Measurements from ENCODE around the gene GALNT14.

Gene GALNT14

DNA sequence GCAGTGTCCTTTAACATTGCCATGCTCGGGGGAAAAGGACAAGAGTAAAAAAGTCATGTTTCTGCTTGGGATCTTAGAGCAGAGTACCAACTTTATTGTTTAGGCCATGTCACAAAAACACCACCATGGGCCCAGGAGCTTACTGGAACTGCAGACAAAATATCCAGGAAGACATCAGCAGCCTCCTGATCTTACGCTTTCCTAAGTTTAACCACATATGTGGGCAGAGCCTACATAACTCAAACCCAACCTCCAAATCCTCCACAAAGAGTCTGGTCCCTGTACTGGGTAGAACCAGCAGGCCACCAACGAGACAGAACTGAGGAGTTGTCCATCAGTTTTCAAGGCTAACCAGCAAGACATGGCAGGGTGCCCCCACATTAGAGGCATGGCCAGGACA lies 10.3 kb downstream of the GALNT14 start:
- TF ChIP-seq OSR1 (CRISPR knock-in tag; IDR thresholded peaks at IDR 0.05) (no peak), RARB (CRISPR knock-in tag; IDR thresholded peaks at IDR 0.05) (no peak), SNAI2 (CRISPR knock-in tag; IDR thresholded peaks at IDR 0.05) (no peak), ZNF8 (CRISPR knock-in tag; IDR thresholded peaks at IDR 0.05) (no peak), BACH2 (CRISPR knock-in tag; IDR thresholded peaks at IDR 0.05; ENCODE audit: borderline replicate concordance) (no peak), ZFP3 (CRISPR knock-in tag; IDR thresholded peaks at IDR 0.05) (no peak), TOX (CRISPR knock-in tag; IDR thresholded peaks at IDR 0.05; ENCODE audit: borderline replicate concordance) (no peak), ARNTL (CRISPR knock-in tag; IDR thresholded peaks at IDR 0.05; ENCODE audit: borderline replicate concordance, low read depth) (no peak), CSDC2 (CRISPR knock-in tag; IDR thresholded peaks at IDR 0.05) (no peak), ZNF70 (CRISPR knock-in tag; IDR thresholded peaks at IDR 0.05) (no peak), ISL1 (CRISPR knock-in tag; IDR thresholded peaks at IDR 0.05) (no peak), ZC3H10 (CRISPR knock-in tag; IDR thresholded peaks at IDR 0.05) (no peak), ZNF565 (CRISPR knock-in tag; conservative IDR thresholded peaks at IDR 0.05; ENCODE audit: low read depth) (no peak), GLIS3 (CRISPR knock-in tag; IDR thresholded peaks at IDR 0.05) (no peak), PPARA (CRISPR knock-in tag; IDR thresholded peaks at IDR 0.05; ENCODE audit: borderline replicate concordance) (no peak)
- TF ChIP-seq, protein P1, sequence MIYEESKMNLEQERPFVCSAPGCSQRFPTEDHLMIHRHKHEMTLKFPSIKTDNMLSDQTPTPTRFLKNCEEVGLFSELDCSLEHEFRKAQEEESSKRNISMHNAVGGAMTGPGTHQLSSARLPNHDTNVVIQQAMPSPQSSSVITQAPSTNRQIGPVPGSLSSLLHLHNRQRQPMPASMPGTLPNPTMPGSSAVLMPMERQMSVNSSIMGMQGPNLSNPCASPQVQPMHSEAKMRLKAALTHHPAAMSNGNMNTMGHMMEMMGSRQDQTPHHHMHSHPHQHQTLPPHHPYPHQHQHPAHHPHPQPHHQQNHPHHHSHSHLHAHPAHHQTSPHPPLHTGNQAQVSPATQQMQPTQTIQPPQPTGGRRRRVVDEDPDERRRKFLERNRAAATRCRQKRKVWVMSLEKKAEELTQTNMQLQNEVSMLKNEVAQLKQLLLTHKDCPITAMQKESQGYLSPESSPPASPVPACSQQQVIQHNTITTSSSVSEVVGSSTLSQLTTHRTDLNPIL (CRISPR knock-in tag; IDR thresholded peaks at IDR 0.05; ENCODE audit: low read depth) = no peak
- TF ChIP-seq, protein P2, sequence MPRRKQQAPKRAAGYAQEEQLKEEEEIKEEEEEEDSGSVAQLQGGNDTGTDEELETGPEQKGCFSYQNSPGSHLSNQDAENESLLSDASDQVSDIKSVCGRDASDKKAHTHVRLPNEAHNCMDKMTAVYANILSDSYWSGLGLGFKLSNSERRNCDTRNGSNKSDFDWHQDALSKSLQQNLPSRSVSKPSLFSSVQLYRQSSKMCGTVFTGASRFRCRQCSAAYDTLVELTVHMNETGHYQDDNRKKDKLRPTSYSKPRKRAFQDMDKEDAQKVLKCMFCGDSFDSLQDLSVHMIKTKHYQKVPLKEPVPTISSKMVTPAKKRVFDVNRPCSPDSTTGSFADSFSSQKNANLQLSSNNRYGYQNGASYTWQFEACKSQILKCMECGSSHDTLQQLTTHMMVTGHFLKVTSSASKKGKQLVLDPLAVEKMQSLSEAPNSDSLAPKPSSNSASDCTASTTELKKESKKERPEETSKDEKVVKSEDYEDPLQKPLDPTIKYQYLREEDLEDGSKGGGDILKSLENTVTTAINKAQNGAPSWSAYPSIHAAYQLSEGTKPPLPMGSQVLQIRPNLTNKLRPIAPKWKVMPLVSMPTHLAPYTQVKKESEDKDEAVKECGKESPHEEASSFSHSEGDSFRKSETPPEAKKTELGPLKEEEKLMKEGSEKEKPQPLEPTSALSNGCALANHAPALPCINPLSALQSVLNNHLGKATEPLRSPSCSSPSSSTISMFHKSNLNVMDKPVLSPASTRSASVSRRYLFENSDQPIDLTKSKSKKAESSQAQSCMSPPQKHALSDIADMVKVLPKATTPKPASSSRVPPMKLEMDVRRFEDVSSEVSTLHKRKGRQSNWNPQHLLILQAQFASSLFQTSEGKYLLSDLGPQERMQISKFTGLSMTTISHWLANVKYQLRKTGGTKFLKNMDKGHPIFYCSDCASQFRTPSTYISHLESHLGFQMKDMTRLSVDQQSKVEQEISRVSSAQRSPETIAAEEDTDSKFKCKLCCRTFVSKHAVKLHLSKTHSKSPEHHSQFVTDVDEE (CRISPR knock-in tag; IDR thresholded peaks at IDR 0.05) = no peak
- TF ChIP-seq, protein P3, sequence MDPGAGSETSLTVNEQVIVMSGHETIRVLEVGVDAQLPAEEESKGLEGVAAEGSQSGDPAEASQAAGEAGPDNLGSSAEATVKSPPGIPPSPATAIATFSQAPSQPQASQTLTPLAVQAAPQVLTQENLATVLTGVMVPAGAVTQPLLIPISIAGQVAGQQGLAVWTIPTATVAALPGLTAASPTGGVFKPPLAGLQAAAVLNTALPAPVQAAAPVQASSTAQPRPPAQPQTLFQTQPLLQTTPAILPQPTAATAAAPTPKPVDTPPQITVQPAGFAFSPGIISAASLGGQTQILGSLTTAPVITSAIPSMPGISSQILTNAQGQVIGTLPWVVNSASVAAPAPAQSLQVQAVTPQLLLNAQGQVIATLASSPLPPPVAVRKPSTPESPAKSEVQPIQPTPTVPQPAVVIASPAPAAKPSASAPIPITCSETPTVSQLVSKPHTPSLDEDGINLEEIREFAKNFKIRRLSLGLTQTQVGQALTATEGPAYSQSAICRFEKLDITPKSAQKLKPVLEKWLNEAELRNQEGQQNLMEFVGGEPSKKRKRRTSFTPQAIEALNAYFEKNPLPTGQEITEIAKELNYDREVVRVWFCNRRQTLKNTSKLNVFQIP (CRISPR knock-in tag; IDR thresholded peaks at IDR 0.05; ENCODE audit: borderline replicate concordance, low read depth) = no peak
- TF ChIP-seq, protein P4, sequence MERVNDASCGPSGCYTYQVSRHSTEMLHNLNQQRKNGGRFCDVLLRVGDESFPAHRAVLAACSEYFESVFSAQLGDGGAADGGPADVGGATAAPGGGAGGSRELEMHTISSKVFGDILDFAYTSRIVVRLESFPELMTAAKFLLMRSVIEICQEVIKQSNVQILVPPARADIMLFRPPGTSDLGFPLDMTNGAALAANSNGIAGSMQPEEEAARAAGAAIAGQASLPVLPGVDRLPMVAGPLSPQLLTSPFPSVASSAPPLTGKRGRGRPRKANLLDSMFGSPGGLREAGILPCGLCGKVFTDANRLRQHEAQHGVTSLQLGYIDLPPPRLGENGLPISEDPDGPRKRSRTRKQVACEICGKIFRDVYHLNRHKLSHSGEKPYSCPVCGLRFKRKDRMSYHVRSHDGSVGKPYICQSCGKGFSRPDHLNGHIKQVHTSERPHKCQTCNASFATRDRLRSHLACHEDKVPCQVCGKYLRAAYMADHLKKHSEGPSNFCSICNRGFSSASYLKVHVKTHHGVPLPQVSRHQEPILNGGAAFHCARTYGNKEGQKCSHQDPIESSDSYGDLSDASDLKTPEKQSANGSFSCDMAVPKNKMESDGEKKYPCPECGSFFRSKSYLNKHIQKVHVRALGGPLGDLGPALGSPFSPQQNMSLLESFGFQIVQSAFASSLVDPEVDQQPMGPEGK (CRISPR knock-in tag; IDR thresholded peaks at IDR 0.05; ENCODE audit: borderline replicate concordance) = no peak
- TF ChIP-seq, protein P5, sequence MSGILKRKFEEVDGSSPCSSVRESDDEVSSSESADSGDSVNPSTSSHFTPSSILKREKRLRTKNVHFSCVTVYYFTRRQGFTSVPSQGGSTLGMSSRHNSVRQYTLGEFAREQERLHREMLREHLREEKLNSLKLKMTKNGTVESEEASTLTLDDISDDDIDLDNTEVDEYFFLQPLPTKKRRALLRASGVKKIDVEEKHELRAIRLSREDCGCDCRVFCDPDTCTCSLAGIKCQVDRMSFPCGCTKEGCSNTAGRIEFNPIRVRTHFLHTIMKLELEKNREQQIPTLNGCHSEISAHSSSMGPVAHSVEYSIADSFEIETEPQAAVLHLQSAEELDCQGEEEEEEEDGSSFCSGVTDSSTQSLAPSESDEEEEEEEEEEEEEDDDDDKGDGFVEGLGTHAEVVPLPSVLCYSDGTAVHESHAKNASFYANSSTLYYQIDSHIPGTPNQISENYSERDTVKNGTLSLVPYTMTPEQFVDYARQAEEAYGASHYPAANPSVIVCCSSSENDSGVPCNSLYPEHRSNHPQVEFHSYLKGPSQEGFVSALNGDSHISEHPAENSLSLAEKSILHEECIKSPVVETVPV (CRISPR knock-in tag; IDR thresholded peaks at IDR 0.05) = no peak
- no peak for ATAC-seq

DNA sequence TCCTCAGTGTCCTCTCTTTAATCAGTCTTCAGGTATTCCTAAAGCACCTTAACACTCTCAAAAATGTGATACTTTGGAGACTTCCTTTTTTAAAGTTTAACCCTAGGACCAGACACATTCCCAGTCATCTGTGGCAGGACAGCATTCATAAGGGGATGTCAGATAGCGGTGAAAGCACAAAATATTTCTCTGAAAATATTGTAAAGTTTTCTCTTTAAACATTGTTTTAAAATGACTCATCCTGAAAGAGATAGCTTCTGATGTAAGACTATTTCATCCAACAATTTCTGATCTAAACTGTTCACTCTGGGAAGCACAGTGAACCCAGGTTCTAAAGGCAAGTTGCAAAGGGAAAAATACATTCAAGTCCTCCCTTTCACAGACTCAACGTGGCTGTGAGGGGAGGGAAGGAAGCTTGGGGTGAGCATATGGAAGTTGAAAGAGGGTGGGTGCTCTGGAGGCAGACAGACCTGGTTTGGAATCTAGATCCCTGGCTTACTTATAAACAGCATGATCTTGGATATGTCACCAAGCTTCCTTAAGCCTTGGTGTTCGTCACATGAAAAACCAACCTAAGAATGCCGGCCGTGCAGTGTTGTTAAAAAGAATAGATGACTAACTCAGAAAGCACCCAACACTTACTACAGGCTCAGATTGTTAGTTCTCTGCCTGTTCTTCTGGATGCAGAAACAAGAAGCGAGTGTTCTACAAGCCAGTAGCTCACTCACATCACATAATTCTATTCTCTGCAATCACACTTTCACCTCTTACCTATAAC lies 12.1 kb downstream of the GALNT14 start:
- TF ChIP-seq OSR1 (CRISPR knock-in tag; IDR thresholded peaks at IDR 0.05) = no peak
- TF ChIP-seq ZFP3 (CRISPR knock-in tag; IDR thresholded peaks at IDR 0.05) = no peak
- TF ChIP-seq, protein P3 (CRISPR knock-in tag; IDR thresholded peaks at IDR 0.05; ENCODE audit: borderline replicate concordance, low read depth) = no peak
- TF ChIP-seq RARB (CRISPR knock-in tag; IDR thresholded peaks at IDR 0.05) = no peak
- no peak for TF ChIP-seq GLIS3 (CRISPR knock-in tag; IDR thresholded peaks at IDR 0.05)
- TF ChIP-seq, protein P4 (CRISPR knock-in tag; IDR thresholded peaks at IDR 0.05; ENCODE audit: borderline replicate concordance) = no peak
- no peak for TF ChIP-seq PPARA (CRISPR knock-in tag; IDR thresholded peaks at IDR 0.05; ENCODE audit: borderline replicate concordance)
- no peak for TF ChIP-seq ARNTL (CRISPR knock-in tag; IDR thresholded peaks at IDR 0.05; ENCODE audit: borderline replicate concordance, low read depth)
- no peak for ATAC-seq
